BLaER1 (cell line): Measurements from ENCODE around the gene IPO8.

Experiments
- H3K27ac ChIP-seq: shearing (Covaris generic); formaldehyde crosslinking; 2 replicates; pipeline ENCODE4 v1.8.1; 2022
- H3K27me3 ChIP-seq: shearing (Covaris generic); formaldehyde crosslinking; 2 replicates; pipeline ENCODE4 v1.8.1; 2022
- H3K36me3 ChIP-seq: shearing (Covaris generic); formaldehyde crosslinking; 2 replicates; pipeline ENCODE4 v1.8.1; 2022
- H3K4me1 ChIP-seq: shearing (Covaris generic); formaldehyde crosslinking; 2 replicates; pipeline ENCODE4 v1.8.1; 2022
- H3K4me2 ChIP-seq: shearing (Covaris generic); formaldehyde crosslinking; 2 replicates; pipeline ENCODE4 v1.8.1; 2022
- H3K4me3 ChIP-seq: shearing (Covaris generic); formaldehyde crosslinking; 2 replicates; pipeline ENCODE4 v1.8.1; 2022
- H3K9ac ChIP-seq: shearing (Covaris generic); formaldehyde crosslinking; 2 replicates; pipeline ENCODE4 v1.8.1; 2022
- H3K9me3 ChIP-seq: shearing (Covaris generic); formaldehyde crosslinking; 2 replicates; pipeline ENCODE4 v1.8.1; 2022
- H4K20me1 ChIP-seq: shearing (Covaris generic); formaldehyde crosslinking; 2 replicates; pipeline ENCODE4 v1.8.1; 2022
- Cebpa-rat ChIP-seq: shearing (Covaris generic); IDR thresholded peaks from 2 replicates; pipeline ENCODE4 v1.8.1; 2022

The IPO8 gene

GRCh38 chr12:30691122-30691879, 4.4 kb downstream of the IPO8 start:
- H4K20me1 ChIP-seq: peaks cover 44% of the 10 kb centered on the region
- H3K36me3 ChIP-seq: peaks cover 10% of the 10 kb centered on the region
- no peak overlapping the region for H3K9ac ChIP-seq
- H3K4me1 ChIP-seq: peaks cover 27% of the 10 kb centered on the region
- no peak overlapping the region for H3K27ac ChIP-seq
- H3K27me3 ChIP-seq: no peaks in the 10 kb centered on the region
- no peaks in the 10 kb centered on the region for H3K9me3 ChIP-seq
- no peak overlapping the region for H3K4me3 ChIP-seq
- no peak overlapping the region for H3K4me2 ChIP-seq
- no peak for TF ChIP-seq Cebpa-rat

GRCh38 chr12:30687265-30687986, 8.2 kb downstream of the IPO8 start:
- no peak for TF ChIP-seq Cebpa-rat
- Histone ChIP-seq H3K9ac (no peak overlapping the region), H4K20me1 (peaks cover 20% of the 10 kb centered on the region), H3K4me2 (no peak overlapping the region), H3K4me3 (no peak overlapping the region), H3K36me3 (peaks cover 35% of the 10 kb centered on the region), H3K4me1 (peaks cover under 1% of the 10 kb centered on the region; the same call in 1 of the 2 replicates), H3K27me3 (no peaks in the 10 kb centered on the region), H3K27ac (no peak overlapping the region), H3K9me3 (no peaks in the 10 kb centered on the region)

GRCh38 chr12:30679241-30679640, 16.4 kb downstream of the IPO8 start:
- TF ChIP-seq Cebpa-rat: no peak
- H3K27me3 ChIP-seq: no peaks in the 10 kb centered on the region
- H3K9me3 ChIP-seq: no peaks in the 10 kb centered on the region
- no peaks in the 10 kb centered on the region for H3K4me1 ChIP-seq
- no peaks in the 10 kb centered on the region for H4K20me1 ChIP-seq
- H3K27ac ChIP-seq: no peak overlapping the region
- H3K4me2 ChIP-seq: no peak overlapping the region
- H3K9ac ChIP-seq: no peak overlapping the region
- peaks cover 79% of the 10 kb centered on the region for H3K36me3 ChIP-seq
- H3K4me3 ChIP-seq: no peak overlapping the region

GRCh38 chr12:30678221-30678620, 17.4 kb downstream of the IPO8 start:
- no peaks in the 10 kb centered on the region for H3K4me1 ChIP-seq
- peaks cover 83% of the 10 kb centered on the region for H3K36me3 ChIP-seq
- H3K27ac ChIP-seq: no peak overlapping the region
- H4K20me1 ChIP-seq: no peaks in the 10 kb centered on the region
- H3K27me3 ChIP-seq: no peaks in the 10 kb centered on the region
- no peaks in the 10 kb centered on the region for H3K9me3 ChIP-seq
- no peak overlapping the region for H3K4me2 ChIP-seq
- no peak for TF ChIP-seq Cebpa-rat
- H3K9ac ChIP-seq: no peak overlapping the region
- H3K4me3 ChIP-seq: no peak overlapping the region

GRCh38 chr12:30661210-30661609, 34.5 kb downstream of the IPO8 start:
- H4K20me1 ChIP-seq: no peaks in the 10 kb centered on the region
- no peaks in the 10 kb centered on the region for H3K4me1 ChIP-seq
- no peak for TF ChIP-seq Cebpa-rat
- H3K4me2 ChIP-seq: no peak overlapping the region
- H3K36me3 ChIP-seq: peaks cover 60% of the 10 kb centered on the region
- no peaks in the 10 kb centered on the region for H3K9me3 ChIP-seq
- H3K27ac ChIP-seq: no peak overlapping the region
- no peak overlapping the region for H3K4me3 ChIP-seq
- H3K9ac ChIP-seq: no peak overlapping the region
- no peaks in the 10 kb centered on the region for H3K27me3 ChIP-seq

- no peaks in the 10 kb centered on the region for H3K9me3 ChIP-seq
- H3K27ac ChIP-seq: no peak overlapping the region
- H3K9ac ChIP-seq: no peak overlapping the region
- no peaks in the 10 kb centered on the region for H4K20me1 ChIP-seq
- no peak overlapping the region for H3K4me3 ChIP-seq
- H3K4me1 ChIP-seq: peaks cover 12% of the 10 kb centered on the region
- no peak for TF ChIP-seq Cebpa-rat
- H3K4me2 ChIP-seq: no peak overlapping the region
- peaks cover 35% of the 10 kb centered on the region for H3K36me3 ChIP-seq
- no peaks in the 10 kb centered on the region for H3K27me3 ChIP-seq
These were observed 43.5 kb downstream of the IPO8 start for GRCh38 chr12:30652034-30652696.

GRCh38 chr12:30646821-30647220, 48.8 kb downstream of the IPO8 start:
- Histone ChIP-seq H3K36me3 (peaks cover 40% of the 10 kb centered on the region), H3K4me2 (no peak overlapping the region), H3K4me1 (peaks cover under 1% of the 10 kb centered on the region; the same call in 1 of the 2 replicates), H3K27me3 (no peaks in the 10 kb centered on the region), H3K9ac (no peak overlapping the region), H3K27ac (no peak overlapping the region), H4K20me1 (no peaks in the 10 kb centered on the region), H3K4me3 (no peak overlapping the region), H3K9me3 (no peaks in the 10 kb centered on the region)
- no peak for TF ChIP-seq Cebpa-rat

- Histone ChIP-seq H4K20me1 (no peaks in the 10 kb centered on the region), H3K9me3 (no peaks in the 10 kb centered on the region), H3K27me3 (no peaks in the 10 kb centered on the region), H3K4me2 (no peak overlapping the region), H3K9ac (no peak overlapping the region), H3K27ac (no peak overlapping the region), H3K4me3 (no peak overlapping the region), H3K36me3 (peaks cover 42% of the 10 kb centered on the region), H3K4me1 (no peaks in the 10 kb centered on the region)
- TF ChIP-seq Cebpa-rat: no peak
These were observed 52.3 kb downstream of the IPO8 start for GRCh38 chr12:30643366-30643765.

GRCh38 chr12:30640392-30640791, 55.3 kb downstream of the IPO8 start:
- Histone ChIP-seq H3K27ac (no peak overlapping the region), H3K27me3 (no peaks in the 10 kb centered on the region), H3K4me2 (no peak overlapping the region), H3K9me3 (no peaks in the 10 kb centered on the region), H3K4me3 (no peak overlapping the region), H3K4me1 (no peaks in the 10 kb centered on the region), H3K36me3 (peaks cover 62% of the 10 kb centered on the region), H4K20me1 (no peaks in the 10 kb centered on the region), H3K9ac (no peak overlapping the region)
- no peak for TF ChIP-seq Cebpa-rat

- Histone ChIP-seq H3K27ac (no peak overlapping the region), H3K4me3 (no peak overlapping the region), H3K36me3 (peaks cover 80% of the 10 kb centered on the region), H3K9me3 (no peaks in the 10 kb centered on the region), H3K9ac (no peak overlapping the region), H3K4me2 (no peak overlapping the region), H4K20me1 (no peaks in the 10 kb centered on the region), H3K27me3 (no peaks in the 10 kb centered on the region), H3K4me1 (no peaks in the 10 kb centered on the region)
- TF ChIP-seq Cebpa-rat: no peak
These were observed 60.3 kb downstream of the IPO8 start for GRCh38 chr12:30635385-30635784.
